ENCODE measurements around the gene MDM4.
"Not testable (repeated sequence)": the region's sequence is repeated elsewhere in the genome, so short reads cannot be mapped to it uniquely, and the experiment has no call there.

Gene MDM4

DNA sequence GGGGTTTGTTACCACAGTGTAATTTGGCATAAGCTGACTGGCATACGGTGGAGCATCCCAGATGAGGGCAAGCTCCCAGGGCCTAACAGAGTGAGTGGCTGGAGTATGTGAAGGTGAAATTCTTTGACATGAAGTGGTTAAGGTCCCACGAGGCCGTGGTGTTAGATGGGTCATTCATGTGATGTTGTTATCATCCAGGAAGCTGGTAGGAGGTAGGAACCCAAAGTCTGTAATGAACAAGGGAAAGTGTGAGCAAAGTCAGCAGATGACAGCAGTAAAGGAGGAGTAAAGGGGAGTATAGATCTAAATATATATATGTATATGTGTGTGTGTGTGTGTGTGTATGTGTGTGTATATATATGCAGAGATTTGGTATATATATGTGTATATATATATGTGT lies 47.6 kb downstream of the MDM4 start:
- DNase-seq: no peak

DNA sequence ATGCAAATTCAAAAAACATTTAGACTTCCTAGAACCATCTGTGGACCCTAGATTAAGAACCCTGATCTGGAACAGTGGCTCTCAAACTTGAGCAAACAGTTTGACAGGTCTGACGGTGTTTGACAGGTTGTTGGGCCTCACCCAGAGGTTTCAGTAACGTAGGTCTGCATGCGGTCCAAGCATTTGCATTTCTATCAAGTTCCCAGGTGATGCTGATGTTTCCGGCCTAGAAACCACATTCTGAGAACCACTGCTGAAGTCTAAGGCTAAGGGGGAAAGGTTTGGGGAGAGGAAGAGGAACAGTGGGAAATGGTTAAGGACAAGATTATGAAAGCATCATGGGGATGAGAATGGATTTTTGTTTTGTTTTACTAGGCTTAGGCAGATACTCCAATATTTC lies 48.6 kb downstream of the MDM4 start:
- no peak for DNase-seq

DNA sequence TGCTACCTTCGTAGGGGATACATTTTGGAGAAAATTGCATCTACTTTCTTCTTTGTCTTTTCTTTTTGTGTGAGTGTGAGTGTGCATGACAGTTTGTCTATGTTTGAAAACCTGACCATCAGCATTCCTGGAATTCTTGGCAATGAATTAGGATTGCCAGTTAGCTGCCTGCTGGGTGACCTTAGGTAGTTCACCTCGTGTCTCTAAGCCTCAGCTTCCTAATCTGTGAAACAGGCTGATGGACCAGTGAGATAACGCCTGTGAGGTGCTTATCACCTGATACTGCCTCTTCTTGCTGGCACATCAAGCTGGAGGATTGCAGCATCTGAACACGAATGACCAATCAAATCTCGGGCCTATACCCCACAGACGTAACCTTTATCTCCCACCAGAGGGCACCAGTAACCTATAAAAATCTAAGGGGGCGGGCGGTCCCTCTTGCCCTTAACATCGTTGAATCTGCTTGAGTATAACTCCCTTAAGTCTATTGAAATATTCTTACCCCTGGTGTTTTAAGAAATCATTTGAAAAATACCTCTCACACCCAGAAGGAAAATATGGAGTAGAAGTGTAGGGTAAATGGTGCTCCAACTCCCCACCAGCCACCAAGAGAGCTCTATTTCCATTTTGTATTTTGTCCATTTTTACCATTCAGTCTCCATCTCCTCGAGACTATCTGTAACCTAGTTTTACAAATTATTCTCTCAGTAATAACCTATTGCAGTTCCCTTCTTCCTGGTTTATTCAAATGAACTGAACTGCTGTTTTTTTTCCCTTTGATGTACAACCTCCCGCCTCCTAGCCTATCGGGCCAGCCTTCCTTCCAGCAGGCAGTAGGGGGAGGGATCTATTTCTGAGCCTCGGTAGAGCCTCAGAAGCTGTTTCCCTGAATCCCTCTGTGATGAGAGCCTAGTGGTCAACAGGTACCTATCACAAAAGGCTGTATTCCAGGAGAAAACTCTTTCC lies 49.7 kb downstream of the MDM4 start:
- peak; percentile 23 to 41 for DNase-seq

DNA sequence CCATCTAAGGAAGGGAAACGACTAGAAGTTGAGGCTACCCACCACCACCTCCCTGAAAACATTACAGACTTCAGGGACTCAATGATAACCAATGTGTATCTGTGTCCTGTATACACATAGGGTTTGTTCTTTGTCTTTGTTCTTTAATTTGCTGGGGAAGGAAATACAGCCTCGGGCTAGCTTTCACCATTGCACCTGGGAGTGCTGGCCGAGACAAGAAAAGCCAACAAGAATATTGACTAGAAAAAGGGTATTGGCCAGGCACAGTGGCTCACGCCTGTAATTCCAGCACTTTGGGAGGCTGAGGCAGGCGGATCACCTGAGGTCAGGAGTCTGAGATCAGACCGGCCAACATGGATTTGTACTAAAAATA lies 50.4 kb downstream of the MDM4 start:
- DNase-seq: no peak

DNA sequence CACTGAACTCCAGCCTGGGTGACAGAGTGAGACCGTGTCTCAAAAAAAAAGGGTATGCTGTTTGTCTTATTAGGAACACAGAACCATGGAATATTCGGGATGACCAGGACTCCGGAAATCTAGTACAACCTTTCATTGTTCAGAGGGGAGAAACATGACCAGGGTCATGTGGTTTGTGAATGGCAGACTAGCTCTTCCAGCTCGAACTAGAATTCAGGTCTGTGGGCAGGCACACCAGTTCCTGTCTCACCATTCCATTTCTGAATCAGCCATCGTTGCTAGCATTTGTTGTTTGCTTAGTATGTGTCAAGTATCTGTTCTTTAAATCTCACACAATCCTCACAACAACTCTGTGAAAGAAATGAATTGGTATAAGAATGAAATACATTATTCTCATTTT lies 50.9 kb downstream of the MDM4 start:
- no peak for DNase-seq

DNA sequence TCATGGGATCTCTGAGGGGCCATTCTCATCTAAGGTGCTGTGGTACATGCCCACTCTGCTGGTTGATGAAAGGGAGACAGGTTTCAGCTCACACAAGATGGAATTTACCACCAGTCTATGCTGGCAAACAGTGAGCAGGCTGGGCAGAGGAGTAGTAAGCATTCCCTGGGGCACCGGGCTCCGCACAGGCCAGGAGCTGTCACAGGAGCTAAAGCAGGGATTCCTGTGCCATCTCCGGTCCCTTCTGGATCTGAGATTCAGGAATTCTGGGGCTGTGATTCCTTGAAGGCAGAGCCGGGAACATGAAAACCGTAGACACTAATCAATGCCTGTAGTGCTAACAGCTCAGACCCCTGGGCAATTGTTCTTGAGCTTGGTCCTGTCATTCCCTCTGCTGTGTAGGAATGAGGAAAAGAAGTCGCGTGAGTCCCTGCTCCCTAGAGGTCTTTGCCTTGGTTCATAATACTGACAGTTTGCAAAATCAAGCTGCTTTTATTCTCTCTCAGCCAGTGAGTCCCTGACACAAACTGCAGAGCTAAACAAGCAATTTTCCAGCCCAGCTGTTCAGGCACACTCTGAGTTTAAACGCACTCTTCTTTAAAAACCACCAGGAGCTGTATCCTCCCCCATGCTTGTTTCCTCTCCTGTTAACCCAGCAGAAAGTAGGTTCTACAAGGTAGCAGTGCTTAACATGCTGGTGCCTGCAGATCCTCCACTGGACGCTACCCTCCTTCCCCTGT lies 52.5 kb downstream of the MDM4 start:
- no peak for DNase-seq

DNA sequence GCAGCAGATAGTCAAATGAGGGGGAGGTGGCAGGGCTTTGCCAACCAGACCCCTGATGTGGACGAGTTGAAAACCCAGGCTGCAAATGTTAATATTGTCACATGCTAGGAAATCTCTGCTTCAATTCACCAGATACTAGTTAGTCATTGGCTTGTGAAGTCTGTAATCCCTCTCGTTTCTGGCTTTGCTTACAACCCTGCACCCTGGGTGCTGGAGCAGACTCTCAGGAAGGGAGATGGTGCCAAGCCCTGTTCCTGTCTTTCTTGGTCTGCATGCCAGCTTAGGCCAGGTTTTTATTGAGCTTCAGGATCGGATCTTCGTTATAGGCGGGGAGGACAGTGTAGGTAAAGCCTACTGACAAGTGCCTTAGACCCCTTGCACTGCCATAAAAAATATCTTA lies 53.3 kb downstream of the MDM4 start:
- no peak for DNase-seq

DNA sequence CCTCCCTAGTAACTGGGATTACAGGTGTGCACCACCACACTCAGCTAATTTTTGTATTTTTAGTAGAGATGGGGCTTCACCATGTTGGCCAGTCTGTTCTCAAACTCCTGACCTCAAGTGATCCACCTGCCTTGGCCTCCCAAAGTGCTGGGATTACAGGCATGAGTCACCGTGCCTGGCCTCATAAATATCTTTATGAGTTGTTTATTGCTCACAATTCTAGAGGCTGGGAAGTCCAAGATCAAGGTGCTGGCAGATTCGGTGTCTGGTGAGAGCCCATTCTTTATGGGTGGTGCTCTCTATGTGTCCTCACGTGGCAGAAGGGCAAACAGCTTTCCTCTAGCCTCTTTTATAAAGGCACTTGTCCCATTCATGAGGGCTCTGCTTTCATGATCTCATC lies 53.8 kb downstream of the MDM4 start:
- not testable (repeated sequence) for DNase-seq

DNA sequence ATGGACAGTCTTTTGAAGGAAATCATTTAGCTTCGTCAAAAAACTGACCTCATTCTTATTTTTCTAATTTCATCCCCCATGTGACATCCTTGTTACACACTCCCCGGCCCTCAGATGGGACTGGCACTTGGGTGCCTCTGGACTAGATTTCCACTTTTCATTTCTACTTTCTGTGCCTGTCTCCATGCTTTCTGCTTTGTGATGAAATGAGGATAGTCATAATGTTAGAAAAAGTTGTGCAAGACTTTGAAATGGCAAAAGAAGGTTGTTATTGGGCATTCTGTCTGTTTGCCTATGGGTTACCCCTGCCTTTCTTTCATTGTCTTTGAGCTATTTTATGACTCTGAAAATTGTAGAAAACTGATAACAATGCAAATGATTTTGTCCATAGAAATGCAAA lies 54.9 kb downstream of the MDM4 start:
- DNase-seq: no peak

DNA sequence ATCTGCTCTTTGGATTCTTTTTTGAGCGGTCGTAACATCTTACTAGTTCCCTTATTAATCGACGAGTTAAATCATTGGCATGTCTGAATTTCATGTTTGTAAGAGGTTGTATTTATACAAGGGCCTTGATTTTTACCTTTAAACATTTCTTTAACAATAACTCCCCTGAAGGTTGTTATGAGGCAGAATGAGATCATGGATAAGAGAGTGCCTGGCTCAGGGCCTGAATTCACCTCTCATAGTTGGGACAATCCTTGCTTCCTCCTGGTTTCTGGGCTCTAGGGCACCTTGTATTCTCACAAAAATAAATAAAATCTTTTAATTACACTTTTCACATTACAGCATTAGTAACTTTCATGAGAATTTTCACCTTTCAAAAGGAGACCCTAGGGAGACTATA lies 55.4 kb downstream of the MDM4 start:
- DNase-seq: no peak

DNA sequence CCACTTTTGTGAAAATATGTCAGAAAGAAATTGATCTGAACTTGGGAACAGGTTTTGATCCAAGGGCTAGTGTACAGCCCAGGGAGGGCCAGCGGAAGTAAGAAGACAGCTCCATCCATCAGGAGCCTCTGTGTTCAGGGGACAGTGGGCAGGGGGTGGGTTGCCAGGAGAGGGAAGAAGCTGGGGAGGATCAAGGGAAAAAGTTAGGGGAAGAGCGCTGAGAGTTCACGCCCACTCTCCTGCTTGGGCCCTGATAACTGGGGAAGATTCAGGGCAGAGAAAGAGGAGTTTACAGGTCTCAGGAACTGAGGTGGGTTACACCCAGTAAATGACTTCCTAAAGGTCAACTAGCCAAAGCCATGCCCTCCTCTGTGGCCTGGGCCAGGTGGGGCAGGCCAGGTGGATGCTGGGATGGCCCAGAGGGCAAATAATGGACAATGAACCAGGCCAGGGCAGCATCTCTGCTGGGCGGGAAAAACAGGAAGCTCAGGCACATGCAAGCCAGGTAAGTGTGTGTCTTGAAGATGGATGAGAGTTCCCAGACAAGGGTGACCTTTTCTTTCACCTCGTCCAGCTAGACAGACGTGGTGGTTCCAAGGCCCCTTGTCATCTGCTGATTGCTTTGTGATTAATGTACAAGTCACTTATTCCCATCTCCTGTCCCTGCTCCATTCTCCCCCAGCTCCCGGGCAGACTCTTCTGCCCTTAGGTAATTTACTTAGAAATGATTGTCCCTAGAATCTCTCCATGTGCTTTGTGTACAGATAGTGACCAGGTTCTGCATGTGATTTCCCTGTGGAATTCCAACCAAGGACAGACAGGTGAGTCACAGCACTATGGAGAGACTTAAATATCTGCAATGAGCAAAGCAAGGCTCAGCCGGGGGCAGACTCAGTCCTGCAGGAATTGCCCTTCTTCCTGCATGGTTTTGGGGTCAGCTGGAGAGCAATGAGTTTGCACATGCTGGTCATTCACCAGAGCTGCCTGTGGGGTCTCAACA lies 57.0 kb downstream of the MDM4 start:
- DNase-seq: no peak

DNA sequence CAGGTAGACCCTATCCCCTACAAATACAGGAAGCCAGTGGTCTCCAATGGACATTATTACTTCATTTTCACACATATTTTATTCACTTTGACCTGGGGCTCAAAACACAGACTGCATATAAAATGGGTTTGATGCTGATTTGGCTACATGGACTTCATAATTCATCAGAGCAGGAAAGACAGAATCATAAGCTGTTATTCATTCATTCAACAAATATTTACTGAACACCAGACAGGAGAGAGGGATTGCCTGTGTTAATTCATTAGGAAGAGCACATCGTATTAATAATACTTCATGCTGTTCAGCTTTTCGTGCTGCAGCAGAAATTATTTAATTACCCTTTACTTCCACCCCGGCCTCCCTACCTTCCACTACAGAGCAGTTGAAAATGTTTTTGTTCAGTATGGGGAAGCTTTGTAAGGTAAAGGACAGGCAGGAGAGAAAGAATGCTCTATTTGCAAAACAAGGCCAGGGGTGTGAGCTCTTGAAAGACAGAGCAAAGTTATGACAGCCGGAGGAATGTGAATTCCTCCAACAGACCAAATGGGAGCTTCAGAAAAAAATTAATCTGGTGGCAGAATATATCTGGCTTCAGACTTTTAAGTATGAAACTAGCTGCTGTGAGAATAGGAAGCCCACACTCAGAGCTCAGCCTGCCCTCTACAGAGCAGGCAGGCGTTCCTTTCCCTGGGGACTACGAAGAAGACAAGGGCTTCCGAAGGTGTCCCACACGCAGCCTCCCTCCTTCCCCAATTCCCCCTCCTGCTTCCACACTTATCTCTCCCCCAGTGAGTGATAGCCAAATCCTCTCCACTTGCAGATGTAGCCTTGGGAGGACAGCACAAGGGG lies 58.0 kb downstream of the MDM4 start:
- no peak for DNase-seq

DNA sequence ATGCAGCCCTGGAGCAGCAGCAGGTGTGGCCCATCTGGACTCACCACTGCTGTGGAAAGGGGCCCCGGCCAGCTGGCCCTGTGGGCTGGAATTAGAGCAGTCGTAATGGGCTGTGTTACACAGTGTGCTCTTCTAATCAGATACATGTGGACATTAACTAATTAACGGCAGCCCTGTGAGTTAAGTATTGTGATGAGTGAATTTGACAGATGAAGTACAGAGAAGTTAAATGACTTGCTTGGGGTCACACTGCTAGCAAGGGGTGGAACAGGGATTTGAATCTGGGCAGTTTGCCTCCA lies 58.6 kb downstream of the MDM4 start:
- no peak for DNase-seq

DNA sequence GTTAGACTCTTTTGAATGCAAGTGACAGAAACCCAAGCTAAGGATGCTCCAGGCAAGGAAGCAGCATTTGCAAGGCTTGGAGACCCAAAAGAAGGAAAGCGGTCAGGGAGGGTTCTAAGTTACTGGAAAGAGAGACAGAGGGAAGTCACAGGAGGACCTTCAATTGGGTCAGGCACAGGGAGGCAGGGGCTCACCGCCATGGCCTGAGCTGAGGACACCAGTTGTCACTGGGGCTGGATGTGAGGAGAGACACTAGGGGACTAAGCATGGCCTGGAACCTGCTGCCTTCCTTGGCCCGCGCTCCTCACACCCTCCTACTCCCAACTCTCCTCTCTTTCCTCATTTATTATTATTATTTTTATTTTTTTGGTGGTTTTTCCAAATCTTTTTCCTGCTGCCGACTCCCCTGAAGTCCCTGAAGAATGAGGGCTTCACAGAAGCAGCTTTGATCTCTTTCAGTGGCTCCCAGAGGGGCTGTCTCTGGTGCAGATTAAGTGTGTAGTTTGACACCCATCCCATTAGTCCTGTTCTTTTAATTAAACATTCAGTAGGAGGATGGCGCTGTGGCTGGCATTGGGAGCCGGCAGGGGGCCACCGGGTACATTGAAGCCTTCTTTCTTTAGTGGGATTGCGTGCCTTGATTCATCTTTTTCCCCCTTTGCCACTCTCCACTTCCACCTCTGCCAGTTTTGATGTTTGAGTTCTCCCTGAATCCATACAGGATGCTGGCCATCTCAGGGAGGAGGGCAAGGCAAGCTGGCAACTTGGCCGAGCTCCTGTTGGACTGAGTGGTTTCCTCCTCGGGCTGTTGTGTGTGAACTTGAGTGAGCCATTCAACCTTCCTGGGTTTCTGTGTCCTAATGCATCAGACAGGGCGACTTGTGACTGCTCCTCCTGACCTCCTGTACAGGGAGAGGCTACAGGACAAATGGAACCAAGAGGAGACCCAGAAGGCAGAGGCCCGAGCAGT lies 59.3 kb downstream of the MDM4 start:
- DNase-seq: no peak

DNA sequence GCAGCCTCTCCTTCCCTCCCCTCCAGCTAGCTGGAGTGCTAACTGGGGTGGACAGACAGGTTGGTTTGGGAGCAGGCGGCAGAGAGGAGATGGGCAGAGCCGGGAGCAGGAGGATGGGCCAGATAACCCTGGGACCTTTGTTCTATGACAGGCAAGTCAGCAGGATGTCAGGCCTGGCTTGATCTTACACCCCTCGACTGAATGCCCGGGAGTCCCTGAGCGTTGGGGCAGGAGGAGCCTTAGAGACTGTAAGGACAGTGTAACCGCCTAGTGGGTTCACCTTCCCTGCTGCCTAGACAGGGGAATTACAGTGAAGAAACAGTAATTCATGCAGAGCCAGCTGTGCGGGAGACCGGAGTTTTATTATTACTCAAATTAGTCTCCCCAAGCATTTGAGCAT lies 60.2 kb downstream of the MDM4 start:
- DNase-seq: no peak

DNA sequence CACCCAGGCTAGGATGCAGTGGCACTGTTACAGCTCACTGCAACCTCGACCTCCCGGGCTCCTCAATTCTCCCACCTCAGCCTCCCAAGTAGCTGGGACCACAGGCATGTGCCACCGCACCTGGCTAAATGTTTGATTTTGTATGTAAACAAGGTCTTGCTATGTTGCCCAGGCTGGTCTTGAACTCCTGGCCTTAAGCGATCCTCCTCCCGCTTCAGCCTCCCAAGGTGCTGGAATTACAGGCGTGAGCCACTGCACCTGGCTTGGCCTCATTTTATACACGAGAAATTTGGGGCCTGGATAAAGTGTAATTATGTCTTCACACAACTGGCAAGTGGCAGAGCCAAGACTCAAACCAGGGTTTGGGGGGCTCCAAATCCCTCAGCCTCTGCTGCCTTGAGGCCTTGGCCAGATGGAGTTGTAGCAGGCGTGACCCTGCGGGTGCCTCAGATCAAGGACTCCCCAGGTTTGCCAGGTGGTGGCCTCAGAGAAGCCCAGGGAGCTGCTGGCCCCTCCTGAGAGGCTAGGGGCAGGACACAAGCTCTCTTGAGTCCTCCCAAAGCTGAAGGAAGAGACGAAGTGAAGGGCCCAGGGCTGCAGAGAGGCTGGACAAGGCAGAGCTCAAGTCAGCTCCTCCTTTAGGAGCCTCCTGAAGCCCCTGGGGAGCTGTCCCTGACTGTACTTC lies 61.7 kb downstream of the MDM4 start:
- DNase-seq: no peak

DNA sequence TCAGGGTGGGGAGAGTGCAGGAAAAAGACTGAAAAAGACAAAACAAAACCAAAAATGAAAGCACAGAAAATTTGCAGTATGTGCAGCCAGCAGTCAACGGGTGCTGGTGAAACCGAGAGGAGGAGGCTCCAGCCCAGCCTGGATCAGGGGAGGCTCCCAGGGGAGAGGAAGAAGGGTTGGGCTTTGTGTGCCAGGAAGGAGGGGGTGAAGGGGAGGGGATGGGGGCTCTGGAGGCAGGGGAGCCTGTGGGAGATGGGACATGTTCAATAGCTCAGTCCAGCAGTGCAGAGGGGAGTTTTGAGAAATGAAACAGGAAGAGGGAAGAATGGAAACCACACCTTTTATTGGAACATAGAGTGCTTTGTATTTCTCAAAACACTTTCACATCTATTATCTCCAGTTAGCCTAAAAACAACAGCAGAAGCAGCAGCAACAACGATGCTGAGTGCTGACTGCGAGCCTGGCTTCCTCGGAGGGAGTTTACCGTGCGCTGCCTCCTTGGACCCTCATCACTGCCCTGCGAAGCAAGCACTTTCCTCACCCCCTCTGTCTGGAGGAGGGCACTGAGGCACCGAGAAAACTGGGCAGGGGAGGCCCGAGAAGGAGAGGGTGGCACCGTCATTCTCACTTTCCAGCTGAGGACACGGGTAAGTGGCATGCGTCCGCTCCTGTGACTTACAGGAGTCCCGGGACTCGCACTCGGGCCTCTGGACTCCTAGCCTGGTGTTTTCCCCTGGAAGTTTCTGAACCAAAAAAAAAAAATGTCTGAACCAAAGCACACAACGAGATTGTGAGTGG lies 62.9 kb downstream of the MDM4 start:
- peak in 1 of 2 experiments; percentile 16 for DNase-seq

DNA sequence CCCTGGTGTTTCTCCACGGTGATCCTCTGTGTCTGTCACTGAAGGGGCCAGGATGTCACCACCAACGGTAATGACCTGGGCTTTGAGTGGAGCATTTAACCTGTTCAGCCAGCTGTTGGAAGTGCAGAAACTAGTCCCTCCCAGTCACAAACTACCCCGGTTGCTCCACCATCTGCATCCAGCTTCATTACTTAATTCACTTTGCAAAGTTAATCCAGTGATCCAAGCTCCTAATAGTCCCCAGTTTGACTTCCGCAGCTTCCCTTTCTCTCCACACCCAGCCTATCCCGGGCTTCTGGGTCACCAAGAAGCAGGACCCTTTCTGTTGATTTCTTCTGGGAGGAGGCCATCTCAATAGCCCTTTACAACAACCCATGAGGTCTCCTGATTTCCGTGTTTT lies 63.5 kb downstream of the MDM4 start:
- DNase-seq: no peak

DNA sequence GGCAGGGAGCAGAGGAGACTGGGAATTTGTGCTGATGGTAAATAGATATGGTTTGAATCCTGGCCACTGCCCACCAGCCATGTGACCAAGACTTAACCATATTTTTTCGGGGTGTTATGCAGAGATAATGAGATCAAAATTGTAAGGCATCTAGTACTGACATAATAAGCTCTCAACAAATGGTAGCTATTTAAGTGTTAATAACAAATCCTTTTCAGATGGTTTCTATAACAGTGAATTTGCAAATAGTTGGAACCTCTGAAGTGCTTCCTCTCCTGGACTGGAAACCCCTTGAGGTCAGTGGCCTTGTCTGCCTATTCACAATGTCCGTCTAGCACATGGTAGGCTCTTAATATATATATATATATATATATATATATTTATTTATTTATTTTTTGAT lies 64.7 kb downstream of the MDM4 start:
- no peak for DNase-seq

DNA sequence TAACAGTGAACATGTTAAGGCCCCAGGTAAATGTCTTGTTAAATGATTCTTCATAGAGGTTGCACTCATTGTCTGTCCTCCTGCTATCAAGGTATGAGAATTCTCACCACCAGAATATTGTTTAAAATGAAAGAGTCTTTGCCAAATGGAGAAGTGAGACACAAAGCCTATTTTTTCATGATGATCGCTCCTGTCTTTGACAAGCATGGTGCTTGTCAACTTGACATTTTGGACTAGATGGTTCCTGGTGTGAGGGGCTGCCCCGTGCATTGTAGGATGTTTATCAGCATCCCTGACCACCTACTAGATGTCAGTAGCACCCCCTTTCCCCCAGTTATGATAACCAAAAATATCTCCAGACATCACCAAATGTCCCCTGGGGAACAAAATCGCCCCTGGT lies 65.6 kb downstream of the MDM4 start:
- no peak for DNase-seq
